HepG2 (cell line): ENCODE data around the gene WHAMM. TPM values are rescaled to one million over a fixed set of nuclear protein-coding genes. Genes with fewer than 3 reads are reported as not detected.

Experiments used
- ATAC-seq: fragments of 200-7000 bp; cut with Tn5 transposase; 3 replicates; pipeline ENCODE4 v1.9.1; 2020; ENCODE audit warnings: mild to moderate bottlenecking, moderate library complexity
- BruUV-seq: library from RNA; stranded (reverse); fragments of 400-500 nt; replicated peaks from 2 replicates; lab custom pipeline; 2021; lab: Mats Ljungman, UMichigan
- CTCF ChIA-PET: fragments of 300-600 bp; formaldehyde crosslinking; extraction: SDS; loops from one replicate; lab custom pipeline; 2021; ENCODE audit warnings: low total read pairs, inconsistent platforms, low intra/inter-chr PET ratio; lab: Yijun Ruan, JAX
- POLR2A ChIA-PET: fragments of 350-600 bp; sonication (Branson Sonifier 250); formaldehyde crosslinking; loops from one replicate; lab custom pipeline; 2020; ENCODE audit warnings: antibody characterized with exemption, inconsistent platforms; lab: Yijun Ruan, JAX
- DNase-seq: peaks from one replicate; pipeline ENCODE4 v3.0.0-alpha.2; 2015; ENCODE audit warnings: low spot score
- FAIRE-seq: peaks from 3 replicates; lab custom pipeline; 2011; peaks lifted over from hg19 to GRCh38; lab: Jason Lieb, UNC
- H2AFZ ChIP-seq: one replicate; pipeline ENCODE4 v1.6.1; 2011; ENCODE audit warnings: low read length, inconsistent platforms
- H3K27ac ChIP-seq: fragments of 300-600 bp; 3 replicates; pipeline ENCODE4 v1.8.0; 2011; ENCODE audit warnings: mixed run types, mild to moderate bottlenecking, mixed read lengths, low read length, inconsistent platforms; ENCODE audit not compliant: insufficient read depth; ENCODE audit errors: extremely low read length
- H3K27me3 ChIP-seq, 2 experiments: fragments of 200-600 bp in 1 of 2; 2 replicates in 1 of 2; 3 replicates in 1 of 2; pipeline versions ENCODE4 v1.6.0 to v1.8.0; 2011; ENCODE audit warnings: low read length in 2 of 2, mild to moderate bottlenecking in 2 of 2, moderate library complexity in 2 of 2, inconsistent platforms in 1 of 2; ENCODE audit not compliant: insufficient read depth in 2 of 2, control insufficient read depth in 1 of 2
- H3K36me3 ChIP-seq, 2 experiments: fragments of 200-600 bp in 1 of 2; replicated peaks in 1 of 2; 2 replicates in 1 of 2; 3 replicates in 1 of 2; pipeline versions ENCODE4 v1.5.1 to v1.8.0; 2011; ENCODE audit warnings: low read length in 2 of 2, inconsistent platforms in 1 of 2; ENCODE audit not compliant: insufficient read depth in 2 of 2, control insufficient read depth in 1 of 2
- H3K4me1 ChIP-seq: 2 replicates; pipeline ENCODE4 v1.5.1; 2012; ENCODE audit warnings: low read length, inconsistent platforms; ENCODE audit not compliant: insufficient read depth
- H3K4me2 ChIP-seq: 2 replicates; pipeline ENCODE4 v1.6.0; 2011; ENCODE audit warnings: low read depth, low read length, inconsistent platforms
- H3K4me3 ChIP-seq, 3 experiments: fragments of 200-600 bp in 1 of 3; sonication (generic), shearing (Covaris generic) in 1 of 3; replicated peaks in 1 of 3; 2 replicates each; pipeline ENCODE4 v1.5.1; 2011 to 2016; ENCODE audit warnings: low read length in 3 of 3, inconsistent platforms in 2 of 3, low read depth in 2 of 3, mild to moderate bottlenecking in 2 of 3, control low read depth in 1 of 3, mixed read lengths in 1 of 3; ENCODE audit not compliant: insufficient read depth in 1 of 3
- H3K79me2 ChIP-seq: one replicate; pipeline ENCODE4 v1.6.1; 2011; ENCODE audit warnings: low read length, inconsistent platforms; ENCODE audit not compliant: insufficient read depth
- H3K9ac ChIP-seq: 2 replicates; pipeline ENCODE4 v1.6.0; 2011; ENCODE audit warnings: mild to moderate bottlenecking, low read depth, low read length, inconsistent platforms; ENCODE audit not compliant: insufficient read depth
- H3K9me3 ChIP-seq: 2 replicates; pipeline ENCODE4 v1.5.1; 2012; ENCODE audit warnings: mild to moderate bottlenecking, low read length
- H4K20me1 ChIP-seq: 2 replicates; pipeline ENCODE4 v1.6.0; 2011; ENCODE audit warnings: inconsistent platforms, mild to moderate bottlenecking, low read length, moderate library complexity; ENCODE audit not compliant: insufficient read depth
- BRD4 ChIP-seq: sonication (generic); formaldehyde crosslinking; IDR thresholded peaks from 2 replicates; pipeline ENCODE4 v1.4.0; 2020; ENCODE audit warnings: missing genetic modification reagents
- CBX5 ChIP-seq: sonication (generic); formaldehyde crosslinking; IDR thresholded peaks from 2 replicates; pipeline ENCODE4 v1.4.0; 2020; ENCODE audit warnings: missing genetic modification reagents, borderline replicate concordance
- GTF2F1 ChIP-seq: fragments of 150-350 bp; IDR thresholded peaks from 2 replicates; pipeline ENCODE4 v1.6.1; 2014; ENCODE audit warnings: low read length
- JUN ChIP-seq: sonication (generic); formaldehyde crosslinking; IDR thresholded peaks from 2 replicates; pipeline ENCODE4 v1.4.0; 2020; ENCODE audit warnings: mild to moderate bottlenecking, missing genetic modification reagents
- PLRG1 ChIP-seq: fragments of 450-650 bp; conservative IDR thresholded peaks from 2 replicates; pipeline ENCODE4 v1.6.1; 2016
- WGBS: methylation state at CpG from one replicate; pipeline ENCODE4 v1.1.6; 2017; ENCODE audit warnings: low lambda C conversion rate; 5-methylcytosine and 5-hydroxymethylcytosine counted together
- in situ Hi-C: cut with HindIII; loops from 2 replicates; pipeline ENCODE4 v1.10.0; 2017; ENCODE audit warnings: low pct_unique_long_range_greater_than_20kb; ENCODE audit not compliant: extremely low pct_ligation_motif_present
- intact Hi-C: fragments of 100-400 bp; cut with micrococcal nuclease; formaldehyde crosslinking; loops from one replicate; pipeline ENCODE4 v1.10.0; 2022; ENCODE audit not compliant: unreplicated experiment
- polyA plus RNA-seq, 8 experiments: library from polyadenylated mRNA; depleted of rRNA in 3 of 8; stranded (reverse) in 7 of 8; unstranded in 1 of 8; fragments of >200 nt; fragmentation: Illumina TruSeq in 4 of 8; extraction: Trizol in 4 of 8; gene quantifications; 2 replicates each; pipeline versions ENCODE4 v1.2.1 to v1.2.3, GENCODE V29; 2011 to 2016; ENCODE audit warnings: low read depth in 4 of 8, missing spikeins in 1 of 8, mixed read lengths in 1 of 8; ENCODE audit not compliant: insufficient read depth in 1 of 8
- total RNA-seq, 5 experiments: library from RNA; depleted of rRNA; stranded (reverse); fragments of >200 nt; fragmentation: Illumina TruSeq; extraction: Trizol; gene quantifications; 2 replicates each; pipeline ENCODE4 v1.2.3, GENCODE V29; 2016; ENCODE audit warnings: low read depth in 1 of 5
- TF ChIP-seq, protein P1 (sequence below): IDR thresholded peaks from 2 replicates; pipeline ENCODE4 v1.4.0; 2020; ENCODE audit warnings: mild to moderate bottlenecking, missing genetic modification reagents

The WHAMM gene
- total and polyA plus RNA-seq, 2 of the 13 experiments (the other 11 are each of a cell fraction or from before 2014, with no cell fraction given), result 2.9 to 3.0 TPM

DNA sequence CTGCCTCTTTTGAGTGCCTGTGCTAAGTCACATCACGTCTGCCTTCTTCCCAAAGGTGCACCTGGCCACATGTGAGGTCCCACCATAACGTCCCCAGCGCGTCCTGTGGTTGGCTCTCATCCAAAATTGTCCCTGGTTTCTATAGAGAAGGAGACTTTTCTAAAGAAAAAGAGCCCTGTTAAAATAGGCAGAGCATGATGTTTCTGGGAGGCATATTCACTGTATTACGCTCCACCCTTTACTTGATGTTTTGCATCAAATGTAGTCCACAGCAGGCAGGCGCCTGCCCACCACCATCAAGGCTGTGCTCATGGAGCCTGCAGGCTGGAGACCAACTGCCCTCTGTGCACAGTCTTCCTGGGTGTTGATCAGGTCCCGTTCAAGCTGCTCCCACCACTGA, 36.3 kb downstream of the WHAMM start:
- H3K4me2 ChIP-seq, result no peak overlapping the region
- TF ChIP-seq, protein P1, sequence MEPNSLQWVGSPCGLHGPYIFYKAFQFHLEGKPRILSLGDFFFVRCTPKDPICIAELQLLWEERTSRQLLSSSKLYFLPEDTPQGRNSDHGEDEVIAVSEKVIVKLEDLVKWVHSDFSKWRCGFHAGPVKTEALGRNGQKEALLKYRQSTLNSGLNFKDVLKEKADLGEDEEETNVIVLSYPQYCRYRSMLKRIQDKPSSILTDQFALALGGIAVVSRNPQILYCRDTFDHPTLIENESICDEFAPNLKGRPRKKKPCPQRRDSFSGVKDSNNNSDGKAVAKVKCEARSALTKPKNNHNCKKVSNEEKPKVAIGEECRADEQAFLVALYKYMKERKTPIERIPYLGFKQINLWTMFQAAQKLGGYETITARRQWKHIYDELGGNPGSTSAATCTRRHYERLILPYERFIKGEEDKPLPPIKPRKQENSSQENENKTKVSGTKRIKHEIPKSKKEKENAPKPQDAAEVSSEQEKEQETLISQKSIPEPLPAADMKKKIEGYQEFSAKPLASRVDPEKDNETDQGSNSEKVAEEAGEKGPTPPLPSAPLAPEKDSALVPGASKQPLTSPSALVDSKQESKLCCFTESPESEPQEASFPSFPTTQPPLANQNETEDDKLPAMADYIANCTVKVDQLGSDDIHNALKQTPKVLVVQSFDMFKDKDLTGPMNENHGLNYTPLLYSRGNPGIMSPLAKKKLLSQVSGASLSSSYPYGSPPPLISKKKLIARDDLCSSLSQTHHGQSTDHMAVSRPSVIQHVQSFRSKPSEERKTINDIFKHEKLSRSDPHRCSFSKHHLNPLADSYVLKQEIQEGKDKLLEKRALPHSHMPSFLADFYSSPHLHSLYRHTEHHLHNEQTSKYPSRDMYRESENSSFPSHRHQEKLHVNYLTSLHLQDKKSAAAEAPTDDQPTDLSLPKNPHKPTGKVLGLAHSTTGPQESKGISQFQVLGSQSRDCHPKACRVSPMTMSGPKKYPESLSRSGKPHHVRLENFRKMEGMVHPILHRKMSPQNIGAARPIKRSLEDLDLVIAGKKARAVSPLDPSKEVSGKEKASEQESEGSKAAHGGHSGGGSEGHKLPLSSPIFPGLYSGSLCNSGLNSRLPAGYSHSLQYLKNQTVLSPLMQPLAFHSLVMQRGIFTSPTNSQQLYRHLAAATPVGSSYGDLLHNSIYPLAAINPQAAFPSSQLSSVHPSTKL (CRISPR knock-in tag), result no peak
- TF ChIP-seq JUN (CRISPR knock-in tag) (no peak), CBX5 (CRISPR knock-in tag) (no peak), GTF2F1 (no peak), BRD4 (no peak), PLRG1 (no peak)
- H3K9ac ChIP-seq, result no peak overlapping the region
- BruUV-seq, result no TSS peak
- H3K4me3 ChIP-seq, result no peak overlapping the region
- POLR2A ChIA-PET, result no interaction called here
- in situ Hi-C loops, result no loop called here
- CTCF ChIA-PET, result no interaction called here
- H3K79me2 ChIP-seq, result no peaks in the 10 kb centered on the region
- DNase-seq, result no peak
- H4K20me1 ChIP-seq, result no peaks in the 10 kb centered on the region
- H3K36me3 ChIP-seq, result no peaks in the 10 kb centered on the region
- ATAC-seq, result no peak
- H3K27me3 ChIP-seq, result no peaks in the 10 kb centered on the region; a peak in 1 of 5 replicates
- H2AFZ ChIP-seq, result no peak overlapping the region
- intact Hi-C loops, result no loop called here
- H3K4me1 ChIP-seq, result peaks cover 17% of the 10 kb centered on the region
- WGBS, result 95% methylated on average over 6 of the region's 7 CpGs
- FAIRE-seq, result no peak
- H3K9me3 ChIP-seq, result no peaks in the 10 kb centered on the region
- no peak overlapping the region for H3K27ac ChIP-seq
